Subcutaneous adipose tissue (tissue), 4 donors: ENCODE measurements around the gene TCOF1. TPM values are rescaled to one million over a fixed set of nuclear protein-coding genes. Genes with fewer than 3 reads are reported as not detected.

ENCODE experiments used
- total RNA-seq, 4 donors: library from RNA; depleted of rRNA; stranded (reverse); fragments of >200 nt; gene quantifications; one replicate each; pipeline ENCODE4 v1.1.0, GENCODE V29; 2016
- TF ChIP-seq, protein P1 (sequence below): fragments of 450-650 bp; IDR thresholded peaks from one replicate; pipeline ENCODE4 v1.5.1; 2016; ENCODE audit warnings: low read depth, mild to moderate bottlenecking, control low read depth, antibody characterized with exemption, moderate library complexity

The TCOF1 gene
- total RNA-seq, 4 donors from 2014 or later: 18.2 to 29.0 (median 19.9) TPM

DNA sequence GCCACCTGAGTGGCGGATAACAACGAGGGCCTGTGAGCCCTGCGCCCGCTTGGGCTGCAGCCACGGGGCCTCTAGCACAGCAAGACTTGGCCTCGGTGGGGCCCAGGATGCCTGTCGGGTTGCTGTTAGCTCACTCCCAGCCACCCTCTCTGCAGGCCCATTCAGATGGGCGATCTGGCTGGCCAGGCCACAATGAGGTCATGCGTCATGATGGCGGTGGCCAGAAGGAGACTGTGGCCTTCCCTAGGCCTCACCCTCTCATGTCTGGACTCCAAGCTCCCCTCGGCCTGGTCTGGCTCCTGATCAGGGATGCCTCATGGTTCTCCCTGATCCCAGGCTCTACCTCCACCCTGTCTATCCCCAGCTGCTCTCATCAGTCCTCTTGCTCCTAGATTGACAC, 19.0 kb upstream of the TCOF1 start:
- TF ChIP-seq, protein P1, sequence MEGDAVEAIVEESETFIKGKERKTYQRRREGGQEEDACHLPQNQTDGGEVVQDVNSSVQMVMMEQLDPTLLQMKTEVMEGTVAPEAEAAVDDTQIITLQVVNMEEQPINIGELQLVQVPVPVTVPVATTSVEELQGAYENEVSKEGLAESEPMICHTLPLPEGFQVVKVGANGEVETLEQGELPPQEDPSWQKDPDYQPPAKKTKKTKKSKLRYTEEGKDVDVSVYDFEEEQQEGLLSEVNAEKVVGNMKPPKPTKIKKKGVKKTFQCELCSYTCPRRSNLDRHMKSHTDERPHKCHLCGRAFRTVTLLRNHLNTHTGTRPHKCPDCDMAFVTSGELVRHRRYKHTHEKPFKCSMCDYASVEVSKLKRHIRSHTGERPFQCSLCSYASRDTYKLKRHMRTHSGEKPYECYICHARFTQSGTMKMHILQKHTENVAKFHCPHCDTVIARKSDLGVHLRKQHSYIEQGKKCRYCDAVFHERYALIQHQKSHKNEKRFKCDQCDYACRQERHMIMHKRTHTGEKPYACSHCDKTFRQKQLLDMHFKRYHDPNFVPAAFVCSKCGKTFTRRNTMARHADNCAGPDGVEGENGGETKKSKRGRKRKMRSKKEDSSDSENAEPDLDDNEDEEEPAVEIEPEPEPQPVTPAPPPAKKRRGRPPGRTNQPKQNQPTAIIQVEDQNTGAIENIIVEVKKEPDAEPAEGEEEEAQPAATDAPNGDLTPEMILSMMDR: no peak

DNA sequence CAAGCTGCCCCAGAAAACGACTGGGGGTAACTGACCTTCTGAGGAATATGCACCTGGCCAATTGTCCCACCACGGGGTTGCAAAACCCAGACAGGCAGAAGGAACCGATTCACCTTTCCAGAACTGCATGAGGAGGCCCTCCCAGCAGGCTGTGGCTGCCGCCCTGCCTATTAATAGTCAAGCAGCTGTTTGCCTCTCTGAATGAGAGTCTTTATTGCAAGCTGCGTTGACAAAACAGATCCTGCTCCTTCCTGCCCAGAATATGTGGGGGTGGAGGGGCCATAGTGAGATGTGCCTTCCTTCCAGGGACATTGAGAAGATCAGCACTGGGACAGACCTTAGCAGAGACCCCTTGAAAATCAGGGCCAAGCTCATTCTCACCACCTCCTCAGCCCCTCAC, 18.3 kb upstream of the TCOF1 start:
- TF ChIP-seq, protein P1: no peak

DNA sequence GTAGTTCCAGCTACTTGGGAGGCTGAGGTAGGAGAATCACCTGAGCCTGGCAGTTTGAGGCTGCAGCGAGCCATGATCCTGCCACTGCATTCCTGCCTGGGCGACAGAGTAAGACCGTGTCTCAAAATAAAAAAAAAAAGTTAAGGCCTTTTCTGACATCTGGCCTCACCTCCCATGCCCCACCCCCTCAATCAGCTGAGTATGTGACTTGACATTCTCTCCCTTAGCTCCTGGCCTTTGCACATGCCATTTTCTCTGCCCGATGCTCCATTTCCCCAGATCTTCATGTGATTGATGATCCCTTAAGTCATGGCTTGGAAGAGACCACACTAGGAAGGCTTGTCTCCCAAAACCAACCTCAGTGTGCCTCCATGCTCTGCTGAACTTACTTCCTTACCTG, 17.7 kb upstream of the TCOF1 start:
- TF ChIP-seq, protein P1: no peak

DNA sequence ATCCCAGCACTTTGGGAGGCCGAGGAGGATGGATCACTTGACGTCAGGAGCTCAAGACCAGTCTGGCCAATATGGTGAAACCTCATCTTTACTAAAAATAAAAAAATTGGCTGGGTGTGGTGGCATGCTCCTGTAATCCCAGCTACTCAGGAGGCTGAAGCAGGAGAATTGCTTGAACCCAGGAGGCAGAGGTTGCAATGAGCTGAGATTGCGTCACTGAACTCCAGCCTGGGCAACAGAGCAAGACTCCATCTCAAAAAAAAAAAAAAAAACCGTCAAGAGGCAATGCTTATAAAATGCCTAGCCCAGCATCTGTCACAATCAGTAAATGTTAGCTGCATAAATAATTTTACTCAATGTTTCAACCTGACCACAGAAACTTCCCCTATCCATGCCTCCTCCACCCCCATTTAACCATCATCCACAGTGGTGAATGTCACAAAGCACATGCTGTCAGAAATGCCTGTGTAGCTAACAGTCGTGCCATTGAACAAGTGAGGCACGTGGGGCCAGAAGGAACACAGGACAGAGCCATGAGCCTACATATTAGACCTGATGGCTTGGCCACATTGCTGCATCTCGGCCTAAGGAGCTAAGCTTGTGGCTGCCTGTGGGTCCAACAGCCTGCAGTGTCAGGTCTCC, 16.8 kb upstream of the TCOF1 start:
- TF ChIP-seq, protein P1: no peak

DNA sequence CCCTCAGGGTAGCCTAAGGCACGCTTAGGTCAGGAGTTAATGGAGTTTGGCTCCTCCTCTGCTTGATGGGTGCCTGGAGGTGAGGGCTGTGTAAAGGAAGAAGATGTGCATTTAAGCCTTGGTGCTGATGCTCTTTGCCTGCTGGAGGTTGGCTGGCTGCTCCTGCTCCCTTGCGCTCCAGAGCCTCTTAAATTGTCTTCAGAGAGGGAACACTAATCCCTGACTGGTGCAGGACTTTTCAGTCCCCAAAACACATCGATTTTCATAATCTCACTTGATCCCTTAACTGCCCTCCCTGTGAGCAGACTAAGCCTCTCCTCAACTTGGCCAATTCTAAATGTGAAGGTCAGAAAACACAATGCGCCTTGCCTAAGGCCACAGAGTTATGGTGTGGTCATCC, 16.2 kb upstream of the TCOF1 start:
- TF ChIP-seq, protein P1: no peak

DNA sequence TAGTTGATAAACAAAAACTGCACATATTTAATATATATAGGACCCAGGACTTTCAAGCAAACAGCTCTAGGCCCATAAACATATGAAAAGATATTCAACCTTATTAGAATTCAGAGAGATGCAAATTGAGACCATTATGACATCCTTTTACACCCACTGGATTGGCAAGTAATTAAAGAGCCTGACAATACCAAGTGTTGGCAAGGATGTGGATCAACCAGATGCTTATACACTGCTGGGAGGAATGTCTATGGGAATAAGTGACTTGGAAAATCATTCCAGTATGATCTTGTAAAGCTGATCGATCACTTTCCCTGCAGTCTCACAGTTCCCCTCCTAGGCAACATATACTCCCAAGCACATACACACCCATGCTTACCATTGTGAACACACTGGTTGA, 15.5 kb upstream of the TCOF1 start:
- TF ChIP-seq, protein P1: no peak

DNA sequence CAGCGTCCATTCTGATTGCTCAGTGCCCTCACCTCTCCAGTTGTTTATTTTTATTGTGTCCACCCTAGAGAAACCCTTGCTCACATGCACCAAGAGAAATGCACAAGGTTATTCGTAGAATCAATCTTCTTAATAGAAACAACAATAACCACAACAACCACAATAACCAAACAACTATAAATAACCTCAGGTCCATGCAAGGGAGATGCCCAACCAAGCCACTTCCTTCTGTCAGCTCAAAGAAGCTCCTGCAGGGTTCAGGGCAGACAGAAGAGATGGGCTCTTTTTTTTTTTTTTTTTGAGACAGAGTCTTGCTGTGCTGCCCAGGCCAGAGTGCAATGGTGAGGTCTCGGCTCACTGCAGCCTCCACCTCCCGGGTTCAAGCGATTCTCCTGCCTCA, 14.9 kb upstream of the TCOF1 start:
- TF ChIP-seq, protein P1: no peak
